H9 (cell line): ENCODE measurements around the gene CKM. TPM values are rescaled to one million over a fixed set of nuclear protein-coding genes. Genes with fewer than 3 reads are reported as not detected.
A peak's percentile ranks its signal among the peaks of the same experiment; 100 is the strongest.

Source experiments
- DNase-seq: peaks from one replicate; pipeline ENCODE4 v3.0.0-alpha.2; 2017
- H2AFZ ChIP-seq: one replicate; pipeline ENCODE4 v1.6.1; 2013; ENCODE audit warnings: mild to moderate bottlenecking, low read length, control low read depth, moderate library complexity
- H2AK5ac ChIP-seq: 2 replicates; pipeline ENCODE4 v1.6.1; 2013; ENCODE audit warnings: low read length, control low read depth, mixed read lengths; ENCODE audit not compliant: insufficient read length
- H2BK120ac ChIP-seq: one replicate; pipeline ENCODE4 v1.6.1; 2013; ENCODE audit warnings: low read depth, mild to moderate bottlenecking, low read length, control low read depth, inconsistent platforms; ENCODE audit not compliant: poor library complexity, severe bottlenecking
- H2BK12ac ChIP-seq: 2 replicates; pipeline ENCODE4 v1.6.1; 2013; ENCODE audit warnings: low read length, control low read depth, mixed read lengths, low read depth; ENCODE audit not compliant: insufficient read length
- H2BK15ac ChIP-seq: 2 replicates; pipeline ENCODE4 v1.6.1; 2013; ENCODE audit warnings: low read depth, low read length, control low read depth
- H2BK20ac ChIP-seq: one replicate; pipeline ENCODE4 v1.6.1; 2013; ENCODE audit warnings: low read depth, mild to moderate bottlenecking, low read length, control low read depth, inconsistent platforms; ENCODE audit not compliant: poor library complexity, severe bottlenecking
- H2BK5ac ChIP-seq: 2 replicates; pipeline ENCODE4 v1.6.1; 2013; ENCODE audit warnings: low read length, control low read depth, mixed read lengths; ENCODE audit not compliant: insufficient read length
- H3K14ac ChIP-seq: 2 replicates; pipeline ENCODE4 v1.6.1; 2013; ENCODE audit warnings: low read length, control low read depth; ENCODE audit not compliant: insufficient read depth
- H3K18ac ChIP-seq: 2 replicates; pipeline ENCODE4 v1.6.1; 2013; ENCODE audit warnings: low read depth, mild to moderate bottlenecking, mixed read lengths, low read length, control low read depth; ENCODE audit not compliant: insufficient read length
- H3K23ac ChIP-seq: 2 replicates; pipeline ENCODE4 v1.6.1; 2013; ENCODE audit warnings: low read length, control low read depth, mixed read lengths, low read depth; ENCODE audit not compliant: insufficient read length
- H3K23me2 ChIP-seq: 2 replicates; pipeline ENCODE4 v1.6.1; 2013; ENCODE audit warnings: low read depth, mild to moderate bottlenecking, mixed read lengths, low read length, control low read depth; ENCODE audit not compliant: insufficient read length, poor library complexity, severe bottlenecking
- H3K27ac ChIP-seq: 2 replicates; pipeline ENCODE4 v1.5.1; 2013; ENCODE audit warnings: low read length, control low read depth, mixed read lengths, low read depth; ENCODE audit not compliant: insufficient read length
- H3K27me3 ChIP-seq: 2 replicates; pipeline ENCODE4 v1.6.1; 2013; ENCODE audit warnings: low read length, control low read depth, inconsistent platforms; ENCODE audit not compliant: insufficient read depth
- H3K4ac ChIP-seq: 2 replicates; pipeline ENCODE4 v1.6.1; 2013; ENCODE audit warnings: low read depth, mild to moderate bottlenecking, control low read depth, inconsistent platforms, low read length, moderate library complexity
- H3K4me1 ChIP-seq: 2 replicates; pipeline ENCODE4 v1.6.1; 2013; ENCODE audit warnings: low read length, control low read depth, inconsistent platforms; ENCODE audit not compliant: insufficient read depth
- H3K4me2 ChIP-seq: 2 replicates; pipeline ENCODE4 v1.6.1; 2013; ENCODE audit warnings: low read length, control low read depth, mixed read lengths; ENCODE audit not compliant: insufficient read length, insufficient read depth
- H3K56ac ChIP-seq: 2 replicates; pipeline ENCODE4 v1.6.1; 2013; ENCODE audit warnings: low read depth, mild to moderate bottlenecking, mixed read lengths, low read length, control low read depth; ENCODE audit not compliant: insufficient read length
- H3K79me1 ChIP-seq: 2 replicates; pipeline ENCODE4 v1.6.1; 2013; ENCODE audit warnings: low read depth, mild to moderate bottlenecking, moderate library complexity, low read length, control low read depth, inconsistent platforms; ENCODE audit not compliant: insufficient read depth, poor library complexity, severe bottlenecking
- H3K79me2 ChIP-seq: 2 replicates; pipeline ENCODE4 v1.6.1; 2013; ENCODE audit warnings: low read length, control low read depth, inconsistent platforms; ENCODE audit not compliant: insufficient read depth
- H3K9ac ChIP-seq: 2 replicates; pipeline ENCODE4 v1.6.1; 2013; ENCODE audit warnings: low read length, control low read depth, mixed read lengths; ENCODE audit not compliant: insufficient read length; ENCODE audit errors: extremely low read depth
- H3K9me3 ChIP-seq: one replicate; pipeline ENCODE4 v1.6.1; 2013; ENCODE audit warnings: low read depth, low read length, inconsistent platforms; ENCODE audit not compliant: control insufficient read depth
- H3T11ph ChIP-seq: one replicate; pipeline ENCODE4 v1.6.1; 2013; ENCODE audit warnings: mild to moderate bottlenecking, low read length, control low read depth, inconsistent platforms
- H4K20me1 ChIP-seq: one replicate; pipeline ENCODE4 v1.6.1; 2013; ENCODE audit not compliant: control insufficient read depth, insufficient read length, insufficient read depth
- H4K5ac ChIP-seq: 2 replicates; pipeline ENCODE4 v1.6.1; 2013; ENCODE audit warnings: low read depth, mild to moderate bottlenecking, mixed read lengths, low read length, control low read depth; ENCODE audit not compliant: insufficient read length
- H4K8ac ChIP-seq: replicated peaks from 2 replicates; pipeline ENCODE4 v1.6.1; 2013; ENCODE audit warnings: low read length, control low read depth, mixed read lengths, low read depth; ENCODE audit not compliant: insufficient read length
- H4K91ac ChIP-seq: 2 replicates; pipeline ENCODE4 v1.6.1; 2013; ENCODE audit warnings: low read depth, mild to moderate bottlenecking, moderate library complexity, mixed read lengths, low read length, control low read depth; ENCODE audit not compliant: insufficient read length
- H3K27ac Mint-ChIP-seq, 3 experiments: 2 replicates in 2 of 3; 3 replicates in 1 of 3; pipeline ENCODE4 v1.8.0; 2020 to 2021; ENCODE audit warnings: mixed read lengths in 3 of 3, mild to moderate bottlenecking in 1 of 3, moderate library complexity in 1 of 3
- H3K27me3 Mint-ChIP-seq: 2 replicates; pipeline ENCODE4 v1.8.0; 2021; ENCODE audit warnings: low read depth, mild to moderate bottlenecking, moderate library complexity, mixed read lengths
- H3K36me3 Mint-ChIP-seq, 3 experiments: 2 replicates in 2 of 3; 3 replicates in 1 of 3; pipeline ENCODE4 v1.8.0; 2020 to 2021; ENCODE audit warnings: low read depth in 3 of 3, mixed read lengths in 3 of 3; ENCODE audit not compliant: insufficient read depth in 1 of 3
- H3K4me1 Mint-ChIP-seq, 2 experiments: 2 replicates each; pipeline ENCODE4 v1.8.0; 2020; ENCODE audit warnings: mixed read lengths in 2 of 2
- H3K4me3 Mint-ChIP-seq, 2 experiments: 2 replicates in 1 of 2; 3 replicates in 1 of 2; pipeline ENCODE4 v1.8.0; 2020 to 2021; ENCODE audit warnings: mild to moderate bottlenecking in 2 of 2, mixed read lengths in 2 of 2, moderate library complexity in 1 of 2
- H3K9me3 Mint-ChIP-seq, 2 experiments: 2 replicates in 1 of 2; 3 replicates in 1 of 2; pipeline ENCODE4 v1.8.0; 2020; ENCODE audit warnings: mild to moderate bottlenecking in 2 of 2, mixed read lengths in 2 of 2, moderate library complexity in 1 of 2
- WGBS: extraction: QIAGEN DNeasy Blood & Tissue Kit; methylation state at CpG from one replicate; pipeline ENCODE4 v1.1.7; 2013; ENCODE audit warnings: missing lambda C conversion rate, low lambda C conversion rate, mixed read lengths; ENCODE audit not compliant: insufficient read length; ENCODE audit errors: extremely low coverage; 5-methylcytosine and 5-hydroxymethylcytosine counted together
- total RNA-seq: library from RNA; stranded (reverse); gene quantifications from 2 replicates; pipeline ENCODE4 v1.2.1, GENCODE V29; 2021
- TF ChIP-seq, protein P1 (sequence below): fragments of 200-600 bp; sonication (generic); conservative IDR thresholded peaks from 3 replicates; pipeline ENCODE4 v1.8.0; 2021; ENCODE audit warnings: antibody characterized with exemption, mild to moderate bottlenecking

CKM gene
- total RNA-seq, 1 experiment from 2014 or later = not detected

DNA sequence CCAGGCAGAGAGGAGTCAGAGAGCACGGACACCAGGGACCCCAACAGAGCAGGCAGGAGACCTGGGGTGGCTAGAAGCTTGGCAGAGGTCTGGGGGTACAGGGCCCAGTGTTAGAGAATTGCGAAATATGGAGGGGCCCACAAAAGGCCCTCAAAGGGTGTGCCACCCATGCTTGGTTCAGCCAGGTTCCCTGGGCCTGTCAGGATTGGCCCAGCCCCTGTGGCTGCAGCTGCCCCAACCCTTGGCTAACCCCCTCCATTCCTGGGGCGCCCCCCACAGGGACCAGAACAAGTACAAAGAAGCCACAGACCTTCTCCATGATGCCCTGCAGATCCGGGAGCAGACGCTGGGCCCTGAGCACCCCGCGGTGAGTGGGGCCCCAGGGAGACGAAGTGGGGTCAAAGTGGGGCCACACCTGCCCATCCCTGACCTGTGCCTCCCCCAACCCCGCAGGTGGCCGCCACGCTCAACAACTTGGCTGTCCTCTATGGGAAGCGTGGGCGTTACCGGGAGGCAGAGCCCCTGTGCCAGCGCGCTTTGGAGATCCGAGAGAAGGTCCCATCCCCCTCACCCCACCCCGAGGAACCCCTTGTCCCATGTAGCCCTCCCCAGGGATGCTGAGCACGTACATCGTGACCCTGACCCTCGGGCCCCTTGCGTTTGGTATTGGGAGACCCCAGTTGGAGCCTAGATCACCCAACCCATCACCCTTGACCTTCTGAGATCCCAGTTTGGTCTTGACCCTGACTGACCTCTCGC, 25.9 kb upstream of the CKM start:
- H3K14ac ChIP-seq = no peak overlapping the region
- H3K4me3 Mint-ChIP-seq = peak overlapping the region in 1 of 2 experiments; percentile 39; a peak in 2 of 5 replicates
- H3K36me3 Mint-ChIP-seq = peaks cover 21 to 46% (median 40%) of the 10 kb centered on the region in 3 experiments; a peak in 6 of 7 replicates
- DNase-seq = no peak
- WGBS = no CpG with 5 or more reads among the region's 23 CpGs
- no peak overlapping the region for H2BK20ac ChIP-seq
- H4K91ac ChIP-seq = no peak overlapping the region
- H3K9me3 Mint-ChIP-seq = no peaks in the 10 kb centered on the region
- no peaks in the 10 kb centered on the region for H3K23me2 ChIP-seq
- H3K27me3 ChIP-seq = no peaks in the 10 kb centered on the region
- H3K27ac ChIP-seq = no peak overlapping the region
- no peak overlapping the region for H2BK15ac ChIP-seq
- no peak overlapping the region for H3K18ac ChIP-seq
- H4K5ac ChIP-seq = no peak overlapping the region
- H2AK5ac ChIP-seq = no peak overlapping the region
- H4K8ac ChIP-seq = no peak overlapping the region
- peak overlapping the region in 1 of 3 experiments; percentile 37; a peak in 1 of 7 replicates for H3K27ac Mint-ChIP-seq
- H3K4me2 ChIP-seq = no peak overlapping the region
- H2AFZ ChIP-seq = no peak overlapping the region
- H4K20me1 ChIP-seq = peaks cover 2% of the 10 kb centered on the region
- no peaks in the 10 kb centered on the region for H3K9me3 ChIP-seq
- no peaks in the 10 kb centered on the region for H3K4me1 ChIP-seq
- peaks cover 2% of the 10 kb centered on the region for H3K27me3 Mint-ChIP-seq
- no peak overlapping the region for H3K56ac ChIP-seq
- no peak overlapping the region for H2BK120ac ChIP-seq
- no peaks in the 10 kb centered on the region for H3K79me1 ChIP-seq
- H3K23ac ChIP-seq = no peak overlapping the region
- H3K9ac ChIP-seq = no peak overlapping the region
- TF ChIP-seq, protein P1, sequence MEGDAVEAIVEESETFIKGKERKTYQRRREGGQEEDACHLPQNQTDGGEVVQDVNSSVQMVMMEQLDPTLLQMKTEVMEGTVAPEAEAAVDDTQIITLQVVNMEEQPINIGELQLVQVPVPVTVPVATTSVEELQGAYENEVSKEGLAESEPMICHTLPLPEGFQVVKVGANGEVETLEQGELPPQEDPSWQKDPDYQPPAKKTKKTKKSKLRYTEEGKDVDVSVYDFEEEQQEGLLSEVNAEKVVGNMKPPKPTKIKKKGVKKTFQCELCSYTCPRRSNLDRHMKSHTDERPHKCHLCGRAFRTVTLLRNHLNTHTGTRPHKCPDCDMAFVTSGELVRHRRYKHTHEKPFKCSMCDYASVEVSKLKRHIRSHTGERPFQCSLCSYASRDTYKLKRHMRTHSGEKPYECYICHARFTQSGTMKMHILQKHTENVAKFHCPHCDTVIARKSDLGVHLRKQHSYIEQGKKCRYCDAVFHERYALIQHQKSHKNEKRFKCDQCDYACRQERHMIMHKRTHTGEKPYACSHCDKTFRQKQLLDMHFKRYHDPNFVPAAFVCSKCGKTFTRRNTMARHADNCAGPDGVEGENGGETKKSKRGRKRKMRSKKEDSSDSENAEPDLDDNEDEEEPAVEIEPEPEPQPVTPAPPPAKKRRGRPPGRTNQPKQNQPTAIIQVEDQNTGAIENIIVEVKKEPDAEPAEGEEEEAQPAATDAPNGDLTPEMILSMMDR = no peak
- no peak overlapping the region for H2BK12ac ChIP-seq
- no peaks in the 10 kb centered on the region for H3K79me2 ChIP-seq
- no peak overlapping the region for H3K4ac ChIP-seq
- no peak overlapping the region for H2BK5ac ChIP-seq
- no peak overlapping the region for H3T11ph ChIP-seq
- H3K4me1 Mint-ChIP-seq = peaks cover 8 to 20% of the 10 kb centered on the region in 2 experiments; a peak in 3 of 4 replicates
